ENCODE results near the gene TBCD. TPM values are rescaled to one million over a fixed set of nuclear protein-coding genes. Genes with fewer than 3 reads are reported as not detected.

TBCD gene
- total RNA-seq, 1 experiment from 2014 or later, result 173 TPM

- Mint-ChIP-seq H3K9me3 (0 out of 2 replicates have a peak, but pooled peaks cover under 1% of the 10 kb centered on the region), H3K36me3 (peaks cover 11% of the 10 kb centered on the region), H3K27ac (peak overlapping the region; percentile 45; the same call in 1 of the 2 replicates), H3K4me1 (peaks cover 25% of the 10 kb centered on the region), H3K4me3 (no peak overlapping the region), H3K27me3 (ENCODE audit: low read depth) (no peaks in the 10 kb centered on the region)
- ChIA-PET CTCF (interaction anchor here (1.1 to 1.6 kb wide), 3 partner anchors 31 to 74 kb away, joined by 4 to 6 read pairs (median 6); no protein-coding TSS in a partner anchor), POLR2A (interaction anchor here (0.6 to 0.8 kb wide), 2 partner anchors 19 to 42 kb away, joined by 3 read pairs; no protein-coding TSS in a partner anchor)
- ATAC-seq (no peak), DNase-seq (ENCODE audit: low spot score) (no peak)
- TF ChIP-seq AFF4 (CRISPR knock-in tag; IDR thresholded peaks at IDR 0.05; ENCODE audit: borderline replicate concordance), result no peak
- no peak for TF ChIP-seq E2F5 (CRISPR knock-in tag; IDR thresholded peaks at IDR 0.05)
Measured at GRCh38 chr17:82843904-82844680, 92.2 kb downstream of the TBCD start.

GRCh38 chr17:82844796-82845162 is 92.9 kb downstream of the TBCD start:
- POLR2A ChIA-PET, result no interaction called here

GRCh38 chr17:82845163-82845807 is 93.4 kb downstream of the TBCD start:
- peaks cover 13% of the 10 kb centered on the region for H3K4me1 Mint-ChIP-seq
- peaks cover 16% of the 10 kb centered on the region for H3K36me3 Mint-ChIP-seq
- ChIA-PET CTCF (no interaction called here), POLR2A (no interaction called here)
- H3K27me3 Mint-ChIP-seq (ENCODE audit: low read depth), result no peaks in the 10 kb centered on the region
- H3K4me3 Mint-ChIP-seq, result no peak overlapping the region
- H3K9me3 Mint-ChIP-seq, result peaks cover 4% of the 10 kb centered on the region
- H3K27ac Mint-ChIP-seq, result peak overlapping the region; percentile 91
- DNase-seq (ENCODE audit: low spot score) (no peak), ATAC-seq (no peak)
- TF ChIP-seq E2F5 (CRISPR knock-in tag; IDR thresholded peaks at IDR 0.05), result no peak
- no peak for TF ChIP-seq ZNF219 (CRISPR knock-in tag; IDR thresholded peaks at IDR 0.05; ENCODE audit: borderline replicate concordance)
- TF ChIP-seq KAT7 (CRISPR knock-in tag; IDR thresholded peaks at IDR 0.05; ENCODE audit: borderline replicate concordance), result no peak
- no peak for TF ChIP-seq ZNF396 (CRISPR knock-in tag; IDR thresholded peaks at IDR 0.05; ENCODE audit: borderline replicate concordance)
- no peak for TF ChIP-seq RORB (CRISPR knock-in tag; IDR thresholded peaks at IDR 0.05)
- TF ChIP-seq NFE2L1 (CRISPR knock-in tag; IDR thresholded peaks at IDR 0.05), result no peak
- TF ChIP-seq FOXJ3 (CRISPR knock-in tag; IDR thresholded peaks at IDR 0.05; ENCODE audit: borderline replicate concordance), result no peak
- no peak for TF ChIP-seq ATF3 (CRISPR knock-in tag; conservative IDR thresholded peaks at IDR 0.05)
- TF ChIP-seq PRRX2 (CRISPR knock-in tag; IDR thresholded peaks at IDR 0.05), result no peak
- TF ChIP-seq ZNF416 (CRISPR knock-in tag; IDR thresholded peaks at IDR 0.05), result no peak
- no peak for TF ChIP-seq CDX4 (CRISPR knock-in tag; IDR thresholded peaks at IDR 0.05; ENCODE audit: borderline replicate concordance)
- TF ChIP-seq GRHL2 (CRISPR knock-in tag; IDR thresholded peaks at IDR 0.05; ENCODE audit: insufficient replicate concordance, severe bottlenecking), result no peak
- no peak for TF ChIP-seq ZNF512 (CRISPR knock-in tag; IDR thresholded peaks at IDR 0.05; ENCODE audit: borderline replicate concordance)
- no peak for TF ChIP-seq AFF4 (CRISPR knock-in tag; IDR thresholded peaks at IDR 0.05; ENCODE audit: borderline replicate concordance)
- TF ChIP-seq TCF7 (CRISPR knock-in tag; IDR thresholded peaks at IDR 0.05; ENCODE audit: low read depth), result no peak

More at GRCh38 chr17:82844796-82845162, 92.9 kb downstream of the TBCD start:
- H3K36me3 Mint-ChIP-seq, result peaks cover 16% of the 10 kb centered on the region
- ATAC-seq (no peak), DNase-seq (ENCODE audit: low spot score) (no peak)
- CTCF ChIA-PET, result no interaction called here
- peaks cover 18% of the 10 kb centered on the region for H3K4me1 Mint-ChIP-seq
- TF ChIP-seq ZNF121 (CRISPR knock-in tag; IDR thresholded peaks at IDR 0.05), result no peak
- TF ChIP-seq FOXJ3 (CRISPR knock-in tag; IDR thresholded peaks at IDR 0.05; ENCODE audit: borderline replicate concordance), result no peak
- H3K4me3 Mint-ChIP-seq, result no peak overlapping the region
- peaks cover 4% of the 10 kb centered on the region for H3K9me3 Mint-ChIP-seq
- H3K27ac Mint-ChIP-seq, result peak overlapping the region; percentile 45; the same call in 1 of the 2 replicates
- no peaks in the 10 kb centered on the region for H3K27me3 Mint-ChIP-seq (ENCODE audit: low read depth)
